Stromal cell of bone marrow (primary cell): ENCODE results near the gene DRD4.
"Not testable (repeated sequence)": the region's sequence is repeated elsewhere in the genome, so short reads cannot be mapped to it uniquely, and the experiment has no call there.

ENCODE experiments used
- DNase-seq: peaks from one replicate; pipeline ENCODE4 v3.0.0-alpha.2; 2012; ENCODE audit warnings: low read depth

The DRD4 gene

DNA sequence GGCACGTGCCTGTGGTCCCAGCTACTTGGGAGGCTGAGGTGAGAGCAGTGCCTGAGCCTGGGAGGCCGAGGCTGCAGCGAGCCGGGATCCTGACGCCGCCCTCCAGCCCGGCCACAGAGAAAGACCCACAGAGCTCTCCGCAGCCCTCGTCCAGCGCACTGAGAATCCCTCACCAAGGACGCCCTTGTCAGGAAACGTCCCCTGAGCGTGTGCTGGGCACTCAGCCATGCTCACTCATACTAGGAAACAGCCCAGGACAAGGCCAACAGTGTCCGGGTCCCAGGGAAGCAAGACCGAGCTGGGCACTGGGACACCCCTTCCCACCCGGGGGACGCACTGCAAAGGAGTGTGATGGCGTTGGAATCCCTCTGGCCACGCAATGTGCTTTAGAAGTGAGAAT lies 43.4 kb downstream of the DRD4 start:
- no peak for DNase-seq

DNA sequence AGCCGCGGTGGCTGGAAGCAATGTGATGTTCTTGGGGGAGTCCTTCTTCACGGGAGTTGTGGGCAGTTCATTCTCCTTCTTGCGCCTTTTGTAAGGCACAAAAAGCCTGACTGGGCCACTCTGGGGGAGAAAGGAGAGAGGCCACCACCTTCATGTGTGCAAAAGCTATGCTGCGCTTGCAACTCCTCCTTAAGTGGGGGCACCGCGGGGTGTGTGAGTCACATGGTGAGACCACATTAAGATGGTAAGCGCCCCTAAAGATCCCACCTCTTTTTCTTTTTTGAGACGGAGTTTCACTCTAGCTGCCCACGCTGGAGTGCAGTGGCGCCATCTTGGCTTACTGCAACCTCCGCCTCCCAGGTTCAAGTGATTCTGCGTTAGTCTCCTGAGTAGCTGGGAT lies 43.9 kb downstream of the DRD4 start:
- no peak for DNase-seq

DNA sequence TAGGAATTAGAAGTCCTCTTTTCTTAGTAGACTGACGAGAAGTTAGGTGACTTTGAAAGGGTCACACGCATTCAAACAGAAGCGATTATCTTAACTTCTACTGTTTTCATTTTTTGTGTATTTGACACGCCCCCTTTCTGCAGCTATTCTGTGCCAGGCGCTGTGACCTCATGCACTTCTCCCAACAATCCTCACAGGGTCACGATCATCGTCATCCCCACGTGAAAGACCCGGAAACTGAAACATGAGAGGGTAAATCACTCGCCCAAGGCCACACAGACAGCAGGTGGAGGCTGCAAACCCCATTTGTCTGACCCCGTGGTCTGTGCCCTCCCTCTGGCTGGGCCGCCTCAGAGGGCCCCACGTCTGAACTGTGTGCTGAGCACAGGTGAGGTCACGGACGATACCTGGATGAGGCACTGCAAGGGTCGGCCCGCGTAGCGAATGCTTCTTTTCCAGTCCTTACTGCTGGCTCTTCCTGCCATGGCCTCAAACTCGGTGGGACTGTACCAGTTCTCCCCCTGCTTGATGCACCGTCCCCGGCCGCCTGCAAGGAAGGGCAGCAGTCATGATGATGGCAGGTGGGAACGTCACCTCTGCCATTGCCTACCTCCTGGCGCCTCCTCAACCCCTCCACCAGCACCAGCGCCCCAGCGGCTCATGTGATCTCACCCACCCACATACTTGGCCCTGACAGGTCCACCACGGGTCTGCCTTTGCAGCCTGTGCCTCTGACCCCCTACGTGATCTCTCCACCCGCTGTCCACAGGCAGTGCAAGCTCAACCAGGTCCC lies 49.6 kb downstream of the DRD4 start:
- no peak for DNase-seq

DNA sequence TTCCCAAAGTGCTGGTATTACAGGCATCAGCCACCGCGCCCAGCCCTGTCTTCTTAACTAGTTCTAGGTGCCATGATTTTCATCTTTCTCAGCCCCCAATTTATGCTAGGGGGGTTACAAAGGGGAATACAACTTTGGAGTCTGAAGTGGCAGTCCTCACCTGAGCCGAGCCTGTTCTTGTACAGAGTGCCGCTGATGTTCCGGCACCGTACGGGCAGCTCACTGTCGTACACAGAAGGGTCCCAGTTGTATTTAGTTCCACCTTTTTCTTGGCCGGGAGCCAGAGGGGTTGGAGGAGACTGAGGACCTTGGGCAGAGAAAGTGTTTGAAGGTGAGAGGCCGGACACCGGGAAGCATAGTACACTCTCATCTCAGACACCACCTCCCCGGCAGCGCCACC lies 50.7 kb downstream of the DRD4 start:
- no peak for DNase-seq

DNA sequence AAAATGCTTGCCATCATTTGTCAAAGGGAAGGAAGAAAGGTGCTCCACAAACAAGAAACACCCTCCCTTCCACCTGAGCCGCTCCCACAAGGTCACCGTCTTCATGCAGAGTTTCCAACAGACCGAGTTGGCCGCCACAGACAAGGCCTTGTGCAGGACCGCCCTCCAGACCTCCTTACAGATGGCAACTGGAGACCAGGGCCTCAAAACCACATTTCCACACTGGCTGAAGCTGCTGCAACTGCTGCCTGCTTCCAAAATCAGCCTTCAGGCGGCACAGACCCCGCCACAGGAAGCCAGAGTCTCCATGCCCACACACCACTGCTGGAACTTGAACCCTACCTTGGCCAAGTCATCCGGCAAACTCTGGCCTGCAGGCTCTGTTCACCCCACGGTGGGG lies 51.6 kb downstream of the DRD4 start:
- DNase-seq, result no peak

- DNase-seq, result no peak
Measured at GRCh38 chr11:689625-690024, 52.6 kb downstream of the DRD4 start.

DNA sequence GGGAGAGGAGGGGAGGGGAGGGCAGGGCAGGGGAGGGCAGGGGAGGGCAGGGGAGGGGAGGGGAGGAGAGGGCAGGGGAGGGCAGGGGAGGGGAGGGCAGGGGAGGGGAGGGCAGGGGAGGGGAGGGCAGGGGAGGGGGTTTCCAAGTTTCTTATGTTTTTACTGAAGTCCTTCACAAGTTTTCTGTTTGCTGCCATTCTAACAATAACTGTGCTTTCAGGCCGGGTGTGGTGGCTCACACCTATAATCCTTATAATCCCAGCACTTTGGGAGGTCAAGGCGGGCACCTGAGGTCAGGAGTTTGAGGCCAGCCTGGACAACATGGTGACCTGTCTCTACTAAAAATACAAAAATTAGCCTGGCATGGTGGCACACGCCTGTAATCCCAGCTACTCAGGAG lies 53.2 kb downstream of the DRD4 start:
- not testable (repeated sequence) for DNase-seq
